SK-N-MC (cell line): Measurements from ENCODE around the gene ACAD11.

ENCODE experiments used
- EZH2 ChIP-seq: fragments of 200-600 bp; sonication (generic); IDR thresholded peaks from one replicate; pipeline ENCODE4 v1.6.1; 2017; ENCODE audit warnings: antibody characterized with exemption
- FOXP2 ChIP-seq: optimal IDR thresholded peaks from 2 replicates; pipeline ENCODE3; 2011; ENCODE audit warnings: mild to moderate bottlenecking, moderate library complexity; ENCODE audit not compliant: insufficient read depth; ENCODE audit errors: extremely low read length, control extremely low read depth
- POLR2AphosphoS5 ChIP-seq: IDR thresholded peaks from 2 replicates; pipeline ENCODE4 v1.6.1; 2012; ENCODE audit warnings: mild to moderate bottlenecking, low read depth, low read length, borderline replicate concordance

GRCh38 chr3:132561003-132561402 is 98.6 kb downstream of the ACAD11 start:
- TF ChIP-seq POLR2AphosphoS5 (no peak), EZH2 (no peak), FOXP2 (no peak)
